Activated naive CD4-positive, alpha-beta T cell (primary cell): ENCODE data around the gene LRCH4.

Experiments
- DNase-seq, 4 experiments: peaks; one replicate each; lab custom pipeline; 2025; lab: John Stamatoyannopoulos, UW

Gene LRCH4

GRCh38 chr7:100585511-100586265 lies at the start of gene LRCH4:
TSS of gene LRCH4 (minus strand) at chr7:100586129. CDS start at chr7:100586100, 29 bp downstream.
- peak in 3 of 4 experiments; percentile 42 to 62 (median 59) for DNase-seq

- DNase-seq = peak in 3 of 4 experiments; percentile 20 to 40 (median 20)
Observed at GRCh38 chr7:100632951-100633717, 47.2 kb upstream of the LRCH4 start.

GRCh38 chr7:100630066-100630465 lies 44.1 kb upstream of the LRCH4 start:
- DNase-seq = no peak

- no peak for DNase-seq
Observed at GRCh38 chr7:100629117-100629716, 43.3 kb upstream of the LRCH4 start.

- DNase-seq = no peak
Observed at GRCh38 chr7:100627238-100627549, 41.3 kb upstream of the LRCH4 start.

GRCh38 chr7:100626530-100627237 lies 40.8 kb upstream of the LRCH4 start:
- peak; percentile 68 to 88 (median 78) for DNase-seq

- no peak for DNase-seq
Observed at GRCh38 chr7:100626055-100626454, 40.1 kb upstream of the LRCH4 start.

- no peak for DNase-seq
Observed at GRCh38 chr7:100623951-100624824, 38.3 kb upstream of the LRCH4 start.

- no peak for DNase-seq
Observed at GRCh38 chr7:100621554-100621953, 35.6 kb upstream of the LRCH4 start.

- no peak for DNase-seq
Observed at GRCh38 chr7:100620804-100621203, 34.9 kb upstream of the LRCH4 start.

GRCh38 chr7:100620239-100620638 lies 34.3 kb upstream of the LRCH4 start:
- no peak for DNase-seq

- DNase-seq = no peak
Observed at GRCh38 chr7:100614308-100614861, 28.5 kb upstream of the LRCH4 start.

- DNase-seq = no peak
Observed at GRCh38 chr7:100613412-100614175, 27.7 kb upstream of the LRCH4 start.

GRCh38 chr7:100612730-100613390 lies 26.9 kb upstream of the LRCH4 start:
- DNase-seq = no peak

GRCh38 chr7:100611983-100612729 lies 26.2 kb upstream of the LRCH4 start, which contains the start of gene MOSPD3:
TSS of gene MOSPD3 (plus strand) at chr7:100612540. CDS start at chr7:100612792, 252 bp downstream.
- DNase-seq = peak; percentile 91 to 97 (median 93)

- DNase-seq = no peak
Observed at GRCh38 chr7:100609958-100610357, 24.0 kb upstream of the LRCH4 start.

GRCh38 chr7:100607111-100607510 lies 21.2 kb upstream of the LRCH4 start:
- no peak for DNase-seq

- no peak for DNase-seq
Observed at GRCh38 chr7:100606313-100606712, 20.4 kb upstream of the LRCH4 start.
